NK-92 (cell line): ENCODE results near the gene GALNT9.

Experiments used
- DNase-seq: peaks from one replicate; lab custom pipeline; 2025; ENCODE audit not compliant: unreplicated experiment; lab: John Stamatoyannopoulos, UW

The GALNT9 gene

DNA sequence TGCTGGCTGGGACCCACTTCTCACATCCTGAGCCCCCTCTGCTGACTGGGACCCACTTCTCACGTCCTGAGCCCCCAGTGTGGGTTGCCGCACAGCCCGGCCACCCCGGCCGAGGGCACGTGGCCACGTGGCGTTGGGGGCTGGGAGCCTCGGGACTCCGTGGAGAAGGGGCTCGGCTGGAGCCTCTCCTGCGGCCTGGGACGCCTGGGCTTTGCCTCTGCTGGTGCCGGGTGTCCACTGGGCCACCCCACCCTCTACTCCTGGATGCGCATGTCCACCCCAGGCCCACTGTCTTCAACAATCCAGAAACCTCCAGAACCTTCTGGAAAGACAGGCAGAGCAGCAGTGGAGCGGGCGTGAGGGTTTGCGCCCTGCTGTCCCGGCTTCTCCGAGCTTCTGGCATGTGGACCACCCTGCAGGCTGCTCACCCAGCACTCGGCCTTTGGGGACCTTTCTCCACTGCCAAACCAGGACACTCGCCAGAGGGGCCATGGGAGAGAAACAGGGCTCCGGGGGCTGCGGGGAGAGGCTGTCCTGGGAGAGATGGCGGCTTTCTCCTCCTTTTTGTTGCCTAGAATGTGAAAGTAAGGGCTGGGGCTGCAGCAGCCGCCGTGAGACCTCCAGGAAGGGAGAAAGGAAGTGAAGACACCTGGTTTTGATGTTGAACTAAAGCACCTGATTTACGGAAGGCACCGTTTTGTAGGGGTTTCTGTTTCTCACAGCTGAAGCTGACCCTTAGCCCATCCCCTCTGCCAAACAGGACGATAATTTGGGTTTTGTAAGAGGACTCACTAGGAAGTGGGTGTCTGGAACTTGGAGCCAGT is 155.2 kb downstream of the GALNT9 start:
- no peak for DNase-seq

DNA sequence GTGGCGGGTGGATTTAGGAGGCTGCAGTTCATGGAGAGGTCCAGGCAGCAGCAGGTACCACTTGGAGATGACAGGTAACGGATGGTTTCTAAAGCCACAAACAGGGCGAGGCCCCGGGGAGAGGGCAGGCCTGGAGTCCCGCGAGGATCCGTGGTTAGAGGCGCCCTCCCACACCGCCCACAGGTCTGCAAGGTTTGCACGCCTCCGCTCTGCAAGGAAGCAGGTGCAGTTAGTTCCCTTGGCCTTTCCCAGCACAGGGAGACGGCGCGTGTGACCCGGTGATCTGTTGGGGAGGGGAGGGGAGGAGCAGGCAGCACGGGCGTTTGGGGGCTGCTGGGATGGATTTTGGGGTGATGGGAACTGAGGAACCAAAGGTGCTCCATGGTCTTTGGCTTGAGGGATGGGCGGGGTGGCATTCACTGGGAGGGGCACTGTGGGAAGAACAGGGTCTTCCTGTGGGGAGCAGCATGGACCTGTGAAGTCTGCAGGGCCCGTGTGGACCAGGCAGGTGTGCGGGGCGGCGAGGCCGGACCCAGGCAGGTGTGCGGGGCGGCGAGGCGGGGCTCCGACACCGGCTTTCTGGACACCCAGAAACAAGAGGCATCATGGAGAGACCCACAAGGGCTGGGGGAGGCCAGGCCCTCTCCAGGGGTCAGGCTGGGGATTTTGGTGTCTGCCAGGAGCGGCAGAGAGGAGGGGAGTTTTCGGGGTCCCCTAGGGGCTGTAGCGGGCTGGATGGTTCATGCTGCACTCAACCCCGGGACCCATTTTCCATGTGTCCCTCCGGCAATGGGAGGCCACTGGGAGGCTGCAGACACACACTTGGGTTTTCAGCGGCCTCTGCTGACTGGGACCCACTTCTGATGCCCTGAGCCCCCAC is 156.0 kb downstream of the GALNT9 start:
- DNase-seq, result no peak

DNA sequence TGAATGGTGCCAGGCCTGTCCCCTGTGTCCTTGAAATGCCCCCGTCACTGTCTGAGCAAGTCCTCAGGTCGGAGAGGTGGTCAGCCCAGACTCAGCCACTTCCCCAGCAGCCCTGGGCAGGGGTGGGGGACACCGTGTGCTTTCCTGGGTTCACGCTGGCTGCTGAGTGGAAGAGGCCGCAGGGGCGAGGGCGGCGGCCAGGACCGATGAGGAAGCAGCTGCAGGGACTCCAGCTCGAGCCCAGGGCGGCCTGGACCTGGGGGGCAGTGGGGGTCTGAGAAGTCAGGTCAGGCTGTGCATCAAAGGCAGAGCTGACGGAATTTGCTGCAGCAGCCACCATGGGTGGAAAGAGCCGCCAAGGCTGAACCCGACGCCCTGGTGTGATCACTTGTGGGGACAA is 156.8 kb downstream of the GALNT9 start:
- no peak for DNase-seq

DNA sequence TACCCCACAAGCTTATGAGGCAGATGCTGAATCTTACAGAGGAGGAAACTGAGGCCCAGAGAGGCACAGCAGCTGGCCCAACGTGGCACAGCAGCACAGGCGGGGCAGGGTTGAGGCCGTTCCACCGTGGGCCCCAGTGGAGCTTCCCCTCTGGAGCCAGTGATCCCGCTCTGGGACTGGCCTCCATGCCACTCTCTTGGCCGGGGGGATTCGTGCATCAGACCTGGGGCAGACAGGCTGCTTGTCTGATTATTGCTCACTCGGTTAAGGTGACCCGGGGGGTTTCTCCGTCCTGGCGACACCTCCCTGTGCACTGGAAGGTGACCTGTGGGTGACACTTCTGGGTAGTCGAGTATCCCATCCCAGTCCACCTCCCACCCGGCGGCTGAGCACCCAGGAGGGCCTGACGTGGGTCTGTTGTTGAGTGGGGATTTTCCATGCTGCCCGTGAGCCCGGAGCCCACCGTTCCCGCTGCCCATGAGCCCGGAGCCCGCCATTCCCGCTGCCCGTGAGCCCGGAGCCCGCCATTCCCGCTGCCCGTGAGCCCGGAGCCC is 157.3 kb downstream of the GALNT9 start:
- no peak for DNase-seq

DNA sequence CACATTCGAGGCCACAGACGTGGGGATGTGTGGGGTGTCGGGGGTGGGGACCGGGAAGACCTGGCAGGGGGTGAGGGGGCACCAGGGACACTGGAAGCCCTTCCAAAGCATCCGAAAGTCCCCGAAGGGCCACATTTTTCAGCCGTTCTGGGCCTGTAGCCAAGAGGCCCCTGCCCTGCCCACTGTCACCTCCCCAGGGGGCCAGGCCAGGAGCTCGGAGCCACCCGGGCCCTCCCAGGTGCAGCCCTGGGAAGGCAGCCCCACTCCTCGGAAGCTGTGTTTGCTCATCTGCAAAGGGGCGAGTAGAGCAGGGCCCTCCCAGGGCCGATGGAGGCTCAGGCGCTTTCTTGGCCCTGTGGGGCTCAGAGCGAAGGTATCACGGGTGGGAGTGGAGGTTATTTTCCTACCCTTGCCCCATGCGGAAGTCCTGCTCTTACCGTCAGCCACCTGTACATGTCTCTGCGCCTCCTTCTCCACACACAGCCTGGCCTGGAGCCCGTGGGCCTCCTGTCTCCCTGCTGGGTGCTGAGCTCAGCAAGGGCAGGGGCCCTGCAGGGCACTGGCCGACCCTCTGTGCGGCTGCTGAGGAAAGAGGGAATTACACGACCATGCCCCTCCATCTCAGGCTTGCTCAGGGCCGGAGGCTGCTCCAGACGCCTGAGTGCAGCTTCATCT is 158.0 kb downstream of the GALNT9 start:
- no peak for DNase-seq

DNA sequence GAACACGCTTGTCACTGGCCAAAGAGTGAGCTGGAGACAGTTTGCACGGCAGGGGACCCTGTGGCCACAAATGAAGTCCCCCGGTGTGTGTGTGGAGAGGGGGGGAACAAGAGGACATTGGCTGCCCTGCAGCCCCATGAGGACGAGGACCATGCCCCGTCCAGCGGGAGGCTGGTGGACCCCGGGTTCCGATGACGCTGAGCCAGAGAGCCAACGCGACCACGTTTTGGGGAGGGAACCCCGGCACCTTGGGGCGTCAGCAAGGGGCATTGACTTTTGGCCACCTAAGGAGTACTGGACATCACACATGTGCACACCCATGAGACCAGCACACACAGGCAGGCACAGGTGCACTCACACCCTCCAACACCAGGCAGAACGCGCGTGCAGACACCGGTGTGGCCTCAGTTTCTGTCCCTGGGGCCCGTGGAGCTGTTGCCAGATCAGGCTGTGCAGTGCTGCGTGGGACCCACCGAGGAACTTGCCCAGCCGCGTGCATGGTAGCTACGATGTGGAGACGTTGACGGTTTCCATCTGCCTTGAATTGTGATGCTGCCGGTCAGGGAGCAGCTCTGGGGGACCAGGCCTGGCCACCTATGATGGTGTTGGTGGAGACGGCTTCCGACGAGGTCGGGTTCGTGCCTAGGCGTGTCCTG is 158.6 kb downstream of the GALNT9 start:
- no peak for DNase-seq

DNA sequence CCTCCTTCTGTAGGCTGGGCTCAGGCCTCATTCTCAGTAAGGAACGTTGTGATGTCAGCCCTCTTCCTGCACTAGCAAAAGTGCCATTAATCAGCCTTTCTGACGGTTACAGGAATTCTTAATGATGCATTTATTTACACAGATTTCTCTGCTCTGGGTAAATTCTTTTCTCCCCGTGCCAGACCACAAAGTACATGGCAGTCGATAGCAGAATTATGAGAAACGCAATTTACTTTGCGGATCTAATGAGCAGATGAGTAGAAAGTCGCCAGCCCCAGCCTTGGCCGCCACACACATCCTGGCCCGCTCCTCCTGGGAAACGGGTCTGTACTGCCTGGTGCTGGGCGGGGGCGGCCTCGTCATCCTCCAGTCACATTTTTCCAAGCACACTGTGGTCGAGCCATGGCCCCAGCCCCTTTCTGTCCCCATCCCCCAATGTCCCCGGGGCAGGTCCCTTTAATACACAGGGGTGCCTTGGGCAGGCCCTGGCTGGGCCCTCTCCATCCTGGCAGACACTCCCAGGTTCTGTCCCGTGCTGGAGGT is 159.2 kb downstream of the GALNT9 start:
- no peak for DNase-seq

DNA sequence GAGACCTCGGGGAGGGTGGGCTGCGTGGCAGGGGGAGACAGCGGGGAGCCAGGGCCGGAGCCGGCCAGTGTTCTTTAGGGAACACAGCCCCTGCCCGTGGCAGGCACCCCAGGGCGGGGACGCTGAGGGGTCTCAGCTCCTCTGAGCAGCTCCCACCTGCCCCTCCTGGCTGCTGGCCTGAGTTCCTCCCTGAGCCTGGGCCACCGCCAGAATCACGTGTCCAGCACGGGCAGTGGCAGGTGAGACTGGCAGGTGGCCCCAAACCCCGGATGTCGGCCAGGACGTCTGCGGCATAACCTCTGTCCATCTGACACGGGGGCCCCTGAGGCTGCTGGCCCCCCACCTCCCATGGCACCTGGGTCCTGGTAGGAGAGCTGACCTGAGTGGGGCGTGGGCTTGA is 160.0 kb downstream of the GALNT9 start:
- no peak for DNase-seq

DNA sequence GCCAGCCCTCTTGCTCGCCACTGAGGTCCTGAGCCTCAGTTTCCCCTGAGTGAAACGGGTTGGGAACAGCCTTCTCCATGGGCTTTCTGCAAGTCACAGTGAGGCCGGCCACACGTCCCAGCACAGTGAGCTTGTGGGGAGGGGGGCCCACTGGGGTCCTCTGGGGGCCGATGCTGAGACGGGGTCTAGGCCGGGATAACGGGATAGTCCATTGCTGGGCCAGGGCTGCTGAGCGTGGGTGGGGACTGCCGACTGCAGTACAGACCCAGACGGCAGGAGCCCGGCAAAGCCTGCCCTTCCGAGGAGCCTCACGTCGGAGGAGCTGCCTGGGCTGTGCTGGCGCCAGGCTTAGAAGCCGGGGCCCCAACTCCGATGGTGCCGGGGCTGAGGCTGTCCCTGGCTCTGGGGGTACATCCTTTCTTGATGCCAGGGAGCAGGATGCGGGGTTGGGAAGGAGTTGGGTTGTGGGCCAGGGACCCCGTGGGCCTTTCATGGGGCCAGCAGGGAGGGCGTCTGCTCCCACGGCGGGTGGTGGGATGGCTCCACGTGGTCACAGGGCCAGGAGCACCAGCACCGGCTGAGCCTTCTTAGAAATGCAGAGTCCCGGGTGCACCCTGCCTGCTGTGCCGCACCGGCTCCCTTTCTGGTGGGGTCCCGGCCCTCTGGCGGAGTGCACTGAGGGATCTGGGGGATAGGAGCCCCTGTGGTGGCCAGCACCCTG is 160.9 kb downstream of the GALNT9 start:
- DNase-seq, result no peak

DNA sequence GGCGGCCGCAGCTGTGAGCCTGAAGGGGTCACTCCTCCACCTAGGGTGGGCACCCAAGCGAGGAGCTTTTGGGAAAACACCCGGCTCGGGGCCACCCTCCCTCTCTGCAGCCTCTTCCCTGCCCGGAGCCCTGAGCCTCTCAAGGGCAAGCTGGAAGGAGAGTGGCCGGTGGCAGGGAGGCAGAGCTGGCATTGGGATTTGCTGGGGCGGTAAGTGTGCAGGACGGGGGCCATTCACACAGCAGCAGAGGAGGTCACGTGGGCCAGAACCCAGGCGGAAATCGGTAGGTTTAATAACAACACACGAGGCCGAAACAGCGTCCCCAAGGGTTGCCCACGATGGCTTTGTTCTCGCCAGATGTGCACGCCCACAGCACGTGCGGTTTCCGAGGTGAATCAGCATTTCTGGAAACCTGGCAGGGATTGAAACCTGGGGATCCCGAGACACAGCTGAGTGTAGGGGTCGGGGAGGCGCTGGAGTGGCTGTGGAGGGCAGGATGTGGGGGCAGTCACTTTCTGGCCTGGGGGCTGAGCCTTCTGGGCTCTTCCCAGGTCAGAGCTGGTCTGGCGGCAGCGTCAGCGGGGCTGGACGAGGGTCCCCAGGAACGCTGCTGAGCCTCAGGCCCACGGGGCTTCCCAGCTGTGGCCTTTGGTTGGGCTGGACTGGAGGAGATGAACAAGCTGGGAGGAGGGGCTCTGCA is 161.6 kb downstream of the GALNT9 start:
- DNase-seq, result no peak

DNA sequence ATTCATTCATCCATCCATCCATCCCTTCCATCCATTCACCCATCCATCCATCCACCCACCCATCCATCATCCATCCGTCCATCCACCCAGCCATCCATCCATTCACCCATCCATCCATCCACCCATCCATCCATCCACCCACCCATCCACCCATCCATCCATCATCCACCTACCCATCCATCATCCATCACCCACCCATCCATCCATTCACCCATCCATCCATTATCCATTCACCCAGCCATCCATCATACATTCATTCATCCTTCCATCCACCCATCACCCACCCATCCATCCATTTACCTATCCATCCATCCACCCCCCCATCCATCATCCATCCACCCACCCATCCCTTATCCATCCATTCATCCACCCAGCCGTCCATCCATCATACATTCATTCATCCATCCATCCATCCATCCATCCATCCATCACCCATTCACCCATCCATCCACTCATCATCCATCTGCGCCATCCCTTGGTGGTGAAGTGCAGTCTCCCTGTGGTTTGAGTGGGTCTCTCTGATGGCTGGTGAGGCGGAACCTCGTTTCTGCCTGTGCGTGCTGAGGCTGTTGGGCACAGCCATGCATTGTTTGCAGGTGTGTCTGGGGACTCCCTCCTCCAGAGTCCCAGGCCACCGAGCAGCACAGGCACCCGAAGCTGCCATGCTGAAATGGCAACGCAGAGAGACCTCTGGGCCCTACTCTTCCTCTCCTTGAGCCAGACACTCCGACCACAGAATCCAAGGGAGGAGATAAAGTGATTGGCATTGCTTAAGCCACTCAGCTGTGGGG is 162.4 kb downstream of the GALNT9 start:
- DNase-seq, result no peak

DNA sequence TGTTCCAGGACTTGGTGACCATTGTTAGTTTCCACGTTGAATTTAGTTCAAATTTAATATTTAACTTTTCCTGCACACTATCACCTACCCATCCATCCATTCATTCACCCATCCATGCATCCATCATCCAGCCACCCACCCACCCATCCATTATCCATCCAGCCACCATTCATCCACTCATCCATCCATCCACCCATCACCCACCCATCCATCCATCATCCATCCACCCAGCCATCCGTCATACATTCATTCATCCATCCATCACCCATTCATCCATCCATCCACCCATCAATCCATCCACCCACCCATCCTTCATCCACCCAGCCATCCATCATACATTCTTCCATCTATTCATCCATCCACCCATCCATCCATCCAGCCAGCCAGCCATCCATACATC is 163.3 kb downstream of the GALNT9 start:
- DNase-seq, result no peak

DNA sequence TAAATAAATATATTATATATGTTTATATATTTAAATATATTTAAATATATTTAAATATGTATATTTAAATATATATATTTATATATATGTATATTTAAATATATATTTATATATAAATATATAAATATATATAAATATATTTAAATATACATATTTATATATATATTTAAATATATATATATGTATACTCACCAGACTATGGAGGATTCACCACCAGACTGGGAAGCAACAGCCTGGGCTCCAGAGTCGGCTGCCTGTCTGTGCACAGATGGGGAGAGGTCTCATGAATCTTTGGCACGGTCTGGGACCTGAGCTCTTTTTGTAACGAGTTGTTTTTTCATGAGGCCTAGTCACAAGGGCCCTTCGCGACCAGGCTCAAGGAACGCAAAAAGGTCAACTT is 163.8 kb downstream of the GALNT9 start:
- no peak for DNase-seq

DNA sequence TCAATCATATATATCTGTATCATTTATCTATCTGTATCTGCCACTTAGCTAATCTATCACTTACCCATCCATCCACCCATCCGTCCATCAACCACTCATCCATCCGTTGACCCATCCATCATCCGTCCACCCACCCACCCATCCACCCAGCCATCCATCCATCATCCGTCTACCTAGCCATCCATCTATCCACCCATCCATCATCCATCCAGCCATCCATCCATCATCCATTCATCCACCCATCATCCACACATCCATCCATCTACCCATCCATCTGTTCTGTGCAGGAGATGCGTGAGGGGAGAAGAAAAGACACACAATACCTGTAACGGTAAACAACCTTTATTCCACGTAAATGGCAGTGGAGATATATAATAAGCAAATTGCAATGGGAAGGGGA is 165.0 kb downstream of the GALNT9 start:
- no peak for DNase-seq

DNA sequence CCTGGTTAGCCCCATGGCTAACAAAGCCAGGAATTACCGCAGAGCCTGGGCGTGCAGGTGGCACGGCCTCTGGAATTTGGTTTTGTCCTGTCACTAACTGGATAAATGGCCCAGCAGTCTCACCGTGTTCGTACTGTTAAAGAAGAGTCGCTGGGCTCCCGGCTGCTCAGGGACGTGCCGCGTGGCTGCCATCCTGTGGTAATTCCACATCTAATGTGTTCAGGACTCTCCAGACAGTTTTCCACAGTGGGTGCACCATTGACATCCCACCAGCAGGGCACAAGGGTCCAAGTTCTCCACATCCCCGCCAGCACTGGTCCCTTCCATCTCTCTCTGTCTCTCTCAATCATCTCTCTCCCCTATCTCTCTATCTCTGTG is 165.5 kb downstream of the GALNT9 start:
- no peak for DNase-seq

DNA sequence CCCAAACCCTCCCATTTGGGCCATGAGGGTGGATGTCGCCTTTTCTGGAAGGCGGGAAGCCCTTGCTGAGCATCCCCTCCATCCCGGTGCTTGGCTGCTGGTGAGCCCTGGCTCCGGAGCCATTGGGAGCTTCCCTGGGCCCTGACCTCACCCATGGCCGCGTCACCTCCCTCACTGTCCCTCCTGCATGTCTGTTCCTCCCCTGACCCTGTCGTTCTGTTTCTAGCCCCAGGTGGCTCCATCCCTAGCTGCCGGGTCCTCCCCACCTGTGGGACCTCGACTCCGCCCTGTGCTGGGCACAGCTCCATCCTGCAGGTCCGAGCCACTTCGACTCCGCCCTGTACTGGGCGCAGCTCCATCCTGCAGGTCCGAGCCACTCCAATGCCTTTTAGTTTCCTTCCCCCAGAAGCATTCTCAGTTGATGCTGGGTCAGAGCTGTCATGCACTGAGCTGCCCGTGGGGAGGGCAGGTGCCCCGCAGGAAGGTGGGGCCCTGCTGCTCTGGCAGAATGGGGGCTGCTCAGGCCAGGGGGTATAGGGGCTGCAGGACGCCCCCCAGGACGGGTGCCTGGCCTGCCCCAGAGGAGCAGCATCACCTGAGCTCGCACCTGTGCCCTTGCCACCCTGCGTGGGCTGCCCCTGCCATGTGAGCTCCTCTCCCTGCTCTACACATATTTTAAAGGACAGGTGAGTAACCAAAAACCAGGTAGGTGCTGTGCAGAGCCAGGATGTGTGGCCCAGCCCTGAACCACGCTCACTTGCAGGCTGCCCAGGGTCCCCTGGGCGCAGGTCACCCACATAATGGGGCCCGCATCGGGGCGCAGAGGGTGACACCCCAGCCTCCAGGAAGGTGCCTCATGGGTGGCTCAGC is 166.1 kb downstream of the GALNT9 start:
- DNase-seq, result no peak

DNA sequence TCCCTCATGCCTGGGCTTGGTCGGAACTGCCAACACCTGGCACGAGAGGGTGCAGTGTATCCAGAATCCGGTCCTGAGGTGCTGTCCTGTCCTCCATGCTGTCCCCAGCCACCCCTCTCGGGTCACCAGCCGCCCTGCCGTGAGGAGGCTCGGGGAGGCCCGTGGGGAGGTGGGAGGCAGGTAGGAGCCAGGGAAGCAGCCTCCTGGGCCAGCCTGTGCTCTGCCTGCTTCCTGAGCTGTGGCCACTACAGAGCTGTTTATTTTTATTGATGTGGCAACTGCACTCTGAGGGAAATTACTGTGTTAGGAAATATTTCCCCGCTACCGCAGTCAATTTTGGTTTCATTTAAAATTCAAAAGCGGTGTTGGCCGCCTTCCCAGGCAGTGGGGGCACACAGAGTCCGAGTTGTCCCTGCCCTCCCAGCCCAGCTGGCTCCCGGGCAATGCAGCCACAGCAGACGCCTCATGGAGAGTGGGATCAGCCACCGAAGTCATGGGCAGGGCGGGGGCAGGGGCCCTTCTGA is 166.8 kb downstream of the GALNT9 start:
- DNase-seq, result no peak
